H9 (cell line): Measurements from ENCODE around the gene ZNF618. TPM values are rescaled to one million over a fixed set of nuclear protein-coding genes. Genes with fewer than 3 reads are reported as not detected.

Source experiments
- DNase-seq: peaks from one replicate; pipeline ENCODE4 v3.0.0-alpha.2; 2017
- H2AFZ ChIP-seq: one replicate; pipeline ENCODE4 v1.6.1; 2013; ENCODE audit warnings: mild to moderate bottlenecking, low read length, control low read depth, moderate library complexity
- H2AK5ac ChIP-seq: 2 replicates; pipeline ENCODE4 v1.6.1; 2013; ENCODE audit warnings: low read length, control low read depth, mixed read lengths; ENCODE audit not compliant: insufficient read length
- H2BK120ac ChIP-seq: one replicate; pipeline ENCODE4 v1.6.1; 2013; ENCODE audit warnings: low read depth, mild to moderate bottlenecking, low read length, control low read depth, inconsistent platforms; ENCODE audit not compliant: poor library complexity, severe bottlenecking
- H2BK12ac ChIP-seq: 2 replicates; pipeline ENCODE4 v1.6.1; 2013; ENCODE audit warnings: low read length, control low read depth, mixed read lengths, low read depth; ENCODE audit not compliant: insufficient read length
- H2BK15ac ChIP-seq: 2 replicates; pipeline ENCODE4 v1.6.1; 2013; ENCODE audit warnings: low read depth, low read length, control low read depth
- H2BK20ac ChIP-seq: one replicate; pipeline ENCODE4 v1.6.1; 2013; ENCODE audit warnings: low read depth, mild to moderate bottlenecking, low read length, control low read depth, inconsistent platforms; ENCODE audit not compliant: poor library complexity, severe bottlenecking
- H2BK5ac ChIP-seq: 2 replicates; pipeline ENCODE4 v1.6.1; 2013; ENCODE audit warnings: low read length, control low read depth, mixed read lengths; ENCODE audit not compliant: insufficient read length
- H3K14ac ChIP-seq: 2 replicates; pipeline ENCODE4 v1.6.1; 2013; ENCODE audit warnings: low read length, control low read depth; ENCODE audit not compliant: insufficient read depth
- H3K18ac ChIP-seq: 2 replicates; pipeline ENCODE4 v1.6.1; 2013; ENCODE audit warnings: low read depth, mild to moderate bottlenecking, mixed read lengths, low read length, control low read depth; ENCODE audit not compliant: insufficient read length
- H3K23ac ChIP-seq: 2 replicates; pipeline ENCODE4 v1.6.1; 2013; ENCODE audit warnings: low read length, control low read depth, mixed read lengths, low read depth; ENCODE audit not compliant: insufficient read length
- H3K23me2 ChIP-seq: 2 replicates; pipeline ENCODE4 v1.6.1; 2013; ENCODE audit warnings: low read depth, mild to moderate bottlenecking, mixed read lengths, low read length, control low read depth; ENCODE audit not compliant: insufficient read length, poor library complexity, severe bottlenecking
- H3K27ac ChIP-seq: 2 replicates; pipeline ENCODE4 v1.5.1; 2013; ENCODE audit warnings: low read length, control low read depth, mixed read lengths, low read depth; ENCODE audit not compliant: insufficient read length
- H3K27me3 ChIP-seq: 2 replicates; pipeline ENCODE4 v1.6.1; 2013; ENCODE audit warnings: low read length, control low read depth, inconsistent platforms; ENCODE audit not compliant: insufficient read depth
- H3K4ac ChIP-seq: 2 replicates; pipeline ENCODE4 v1.6.1; 2013; ENCODE audit warnings: low read depth, mild to moderate bottlenecking, control low read depth, inconsistent platforms, low read length, moderate library complexity
- H3K4me1 ChIP-seq: 2 replicates; pipeline ENCODE4 v1.6.1; 2013; ENCODE audit warnings: low read length, control low read depth, inconsistent platforms; ENCODE audit not compliant: insufficient read depth
- H3K4me2 ChIP-seq: 2 replicates; pipeline ENCODE4 v1.6.1; 2013; ENCODE audit warnings: low read length, control low read depth, mixed read lengths; ENCODE audit not compliant: insufficient read length, insufficient read depth
- H3K56ac ChIP-seq: 2 replicates; pipeline ENCODE4 v1.6.1; 2013; ENCODE audit warnings: low read depth, mild to moderate bottlenecking, mixed read lengths, low read length, control low read depth; ENCODE audit not compliant: insufficient read length
- H3K79me1 ChIP-seq: 2 replicates; pipeline ENCODE4 v1.6.1; 2013; ENCODE audit warnings: low read depth, mild to moderate bottlenecking, moderate library complexity, low read length, control low read depth, inconsistent platforms; ENCODE audit not compliant: insufficient read depth, poor library complexity, severe bottlenecking
- H3K79me2 ChIP-seq: 2 replicates; pipeline ENCODE4 v1.6.1; 2013; ENCODE audit warnings: low read length, control low read depth, inconsistent platforms; ENCODE audit not compliant: insufficient read depth
- H3K9ac ChIP-seq: 2 replicates; pipeline ENCODE4 v1.6.1; 2013; ENCODE audit warnings: low read length, control low read depth, mixed read lengths; ENCODE audit not compliant: insufficient read length; ENCODE audit errors: extremely low read depth
- H3K9me3 ChIP-seq: one replicate; pipeline ENCODE4 v1.6.1; 2013; ENCODE audit warnings: low read depth, low read length, inconsistent platforms; ENCODE audit not compliant: control insufficient read depth
- H3T11ph ChIP-seq: one replicate; pipeline ENCODE4 v1.6.1; 2013; ENCODE audit warnings: mild to moderate bottlenecking, low read length, control low read depth, inconsistent platforms
- H4K20me1 ChIP-seq: one replicate; pipeline ENCODE4 v1.6.1; 2013; ENCODE audit not compliant: control insufficient read depth, insufficient read length, insufficient read depth
- H4K5ac ChIP-seq: 2 replicates; pipeline ENCODE4 v1.6.1; 2013; ENCODE audit warnings: low read depth, mild to moderate bottlenecking, mixed read lengths, low read length, control low read depth; ENCODE audit not compliant: insufficient read length
- H4K8ac ChIP-seq: replicated peaks from 2 replicates; pipeline ENCODE4 v1.6.1; 2013; ENCODE audit warnings: low read length, control low read depth, mixed read lengths, low read depth; ENCODE audit not compliant: insufficient read length
- H4K91ac ChIP-seq: 2 replicates; pipeline ENCODE4 v1.6.1; 2013; ENCODE audit warnings: low read depth, mild to moderate bottlenecking, moderate library complexity, mixed read lengths, low read length, control low read depth; ENCODE audit not compliant: insufficient read length
- H3K27ac Mint-ChIP-seq, 3 experiments: 2 replicates in 2 of 3; 3 replicates in 1 of 3; pipeline ENCODE4 v1.8.0; 2020 to 2021; ENCODE audit warnings: mixed read lengths in 3 of 3, mild to moderate bottlenecking in 1 of 3, moderate library complexity in 1 of 3
- H3K27me3 Mint-ChIP-seq: 2 replicates; pipeline ENCODE4 v1.8.0; 2021; ENCODE audit warnings: low read depth, mild to moderate bottlenecking, moderate library complexity, mixed read lengths
- H3K36me3 Mint-ChIP-seq, 3 experiments: 2 replicates in 2 of 3; 3 replicates in 1 of 3; pipeline ENCODE4 v1.8.0; 2020 to 2021; ENCODE audit warnings: low read depth in 3 of 3, mixed read lengths in 3 of 3; ENCODE audit not compliant: insufficient read depth in 1 of 3
- H3K4me1 Mint-ChIP-seq, 2 experiments: 2 replicates each; pipeline ENCODE4 v1.8.0; 2020; ENCODE audit warnings: mixed read lengths in 2 of 2
- H3K4me3 Mint-ChIP-seq, 2 experiments: 2 replicates in 1 of 2; 3 replicates in 1 of 2; pipeline ENCODE4 v1.8.0; 2020 to 2021; ENCODE audit warnings: mild to moderate bottlenecking in 2 of 2, mixed read lengths in 2 of 2, moderate library complexity in 1 of 2
- H3K9me3 Mint-ChIP-seq, 2 experiments: 2 replicates in 1 of 2; 3 replicates in 1 of 2; pipeline ENCODE4 v1.8.0; 2020; ENCODE audit warnings: mild to moderate bottlenecking in 2 of 2, mixed read lengths in 2 of 2, moderate library complexity in 1 of 2
- CTCF ChIP-seq: fragments of 200-600 bp; sonication (generic); conservative IDR thresholded peaks from 3 replicates; pipeline ENCODE4 v1.8.0; 2021; ENCODE audit warnings: antibody characterized with exemption, mild to moderate bottlenecking
- WGBS: extraction: QIAGEN DNeasy Blood & Tissue Kit; methylation state at CpG from one replicate; pipeline ENCODE4 v1.1.7; 2013; ENCODE audit warnings: missing lambda C conversion rate, low lambda C conversion rate, mixed read lengths; ENCODE audit not compliant: insufficient read length; ENCODE audit errors: extremely low coverage; 5-methylcytosine and 5-hydroxymethylcytosine counted together
- total RNA-seq: library from RNA; stranded (reverse); gene quantifications from 2 replicates; pipeline ENCODE4 v1.2.1, GENCODE V29; 2021

The ZNF618 gene
- total RNA-seq, 1 experiment from 2014 or later: 13.6 TPM

DNA sequence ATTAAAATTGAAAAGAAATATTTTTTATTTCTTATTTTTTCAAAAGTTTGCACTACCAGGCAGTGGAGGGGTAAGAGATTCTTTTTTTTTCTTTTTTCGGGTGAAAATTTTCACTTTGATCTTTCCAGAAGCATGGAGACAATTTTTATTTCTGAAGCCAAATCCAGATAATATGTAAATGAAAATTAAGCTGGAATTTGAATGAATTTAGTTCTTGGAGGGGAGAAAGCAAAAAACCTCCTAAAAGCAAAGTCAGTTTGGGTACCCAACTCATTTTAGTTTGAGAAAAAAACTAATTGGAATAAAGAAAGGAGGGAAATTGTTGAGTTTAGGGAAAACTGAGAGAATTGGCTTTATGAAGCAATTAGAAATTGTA lies 872 bp downstream of the ZNF618 start:
- WGBS: no CpG with 5 or more reads among the region's 1 CpG
- H3K36me3 Mint-ChIP-seq: peaks cover 0 to 1% (median 0%) of the 10 kb centered on the region in 3 experiments; a peak in 2 of 7 replicates

More for the DNA sequence above, 872 bp downstream of the ZNF618 start:
- H3K9me3 ChIP-seq: no peaks in the 10 kb centered on the region
- DNase-seq: no peak
- no peak overlapping the region for H3K9ac ChIP-seq
- H2AK5ac ChIP-seq: no peak overlapping the region
- H4K20me1 ChIP-seq: no peaks in the 10 kb centered on the region
- H3K4me2 ChIP-seq: no peak overlapping the region
- H3K27me3 ChIP-seq: no peaks in the 10 kb centered on the region; the same call in 1 of the 2 replicates
- H4K5ac ChIP-seq: no peak overlapping the region
- H3K9me3 Mint-ChIP-seq: peaks cover 3% of the 10 kb centered on the region in 2 experiments; a peak in 2 of 5 replicates
- peaks cover 23% of the 10 kb centered on the region for H3K27me3 Mint-ChIP-seq
- H3K4ac ChIP-seq: no peak overlapping the region
- H3K27ac Mint-ChIP-seq: peak overlapping the region in 2 of 3 experiments; percentile 93 to 99; a peak in 6 of 7 replicates
- no peak overlapping the region for H4K8ac ChIP-seq
- peaks cover 8% of the 10 kb centered on the region; the same call in 1 of the 2 replicates for H3K4me1 ChIP-seq
- H3K79me1 ChIP-seq: peaks cover under 1% of the 10 kb centered on the region
- H2BK20ac ChIP-seq: no peak overlapping the region
- no peak overlapping the region for H4K91ac ChIP-seq
- peaks cover 26 to 47% of the 10 kb centered on the region in 2 experiments for H3K4me1 Mint-ChIP-seq
- TF ChIP-seq CTCF: no peak
- no peak overlapping the region for H3K23ac ChIP-seq
- H2BK5ac ChIP-seq: no peak overlapping the region
- H3K79me2 ChIP-seq: peaks cover 6% of the 10 kb centered on the region; the same call in 1 of the 2 replicates
- no peak overlapping the region for H3K18ac ChIP-seq
- no peak overlapping the region for H3T11ph ChIP-seq
- no peak overlapping the region for H3K56ac ChIP-seq
- no peak overlapping the region for H2BK120ac ChIP-seq
- no peak overlapping the region for H2AFZ ChIP-seq
- H3K27ac ChIP-seq: no peak overlapping the region
- no peak overlapping the region for H2BK15ac ChIP-seq
- H3K14ac ChIP-seq: no peak overlapping the region
- peak overlapping the region; percentile 90 to 98 for H3K4me3 Mint-ChIP-seq
- H3K23me2 ChIP-seq: no peaks in the 10 kb centered on the region
- H2BK12ac ChIP-seq: no peak overlapping the region
